CD1c-positive myeloid dendritic cell (primary cell): ENCODE results near the gene GARNL3.

Source experiments
- DNase-seq: peaks from one replicate; pipeline ENCODE4 v3.0.0-alpha.2; 2016; ENCODE audit errors: extremely low spot score

The GARNL3 gene

GRCh38 chr9:127264462-127265219 is at the start of gene GARNL3:
GARNL3 (plus strand) TSS chr9:127264774; CDS start chr9:127264878, 104 bp downstream.
- DNase-seq: no peak

- DNase-seq: no peak
Observed at GRCh38 chr9:127215268-127216209, 49.0 kb upstream of the GARNL3 start.

- no peak for DNase-seq
Observed at GRCh38 chr9:127216210-127216887, 48.2 kb upstream of the GARNL3 start.

- no peak for DNase-seq
Observed at GRCh38 chr9:127216888-127217217, 47.7 kb upstream of the GARNL3 start.

GRCh38 chr9:127218818-127219217 is 45.8 kb upstream of the GARNL3 start:
- DNase-seq: no peak

GRCh38 chr9:127219520-127219919 is 45.1 kb upstream of the GARNL3 start:
- peak; percentile 67 for DNase-seq

- no peak for DNase-seq
Observed at GRCh38 chr9:127221695-127222094, 42.9 kb upstream of the GARNL3 start.

- DNase-seq: no peak
Observed at GRCh38 chr9:127222388-127223095, 42.0 kb upstream of the GARNL3 start.

GRCh38 chr9:127223266-127223665 is 41.3 kb upstream of the GARNL3 start:
- no peak for DNase-seq

- DNase-seq: no peak
Observed at GRCh38 chr9:127223810-127224177, 40.8 kb upstream of the GARNL3 start.

- peak; percentile 89 for DNase-seq
Observed at GRCh38 chr9:127224178-127224882, 40.2 kb upstream of the GARNL3 start.

- peak; percentile 89 for DNase-seq
Observed at GRCh38 chr9:127224883-127225739, 39.5 kb upstream of the GARNL3 start.

GRCh38 chr9:127225801-127226625 is 38.6 kb upstream of the GARNL3 start:
- no peak for DNase-seq

GRCh38 chr9:127229691-127230417 is 34.7 kb upstream of the GARNL3 start:
- DNase-seq: no peak

- DNase-seq: no peak
Observed at GRCh38 chr9:127231666-127232065, 32.9 kb upstream of the GARNL3 start.

- no peak for DNase-seq
Observed at GRCh38 chr9:127232833-127233549, 31.6 kb upstream of the GARNL3 start.

GRCh38 chr9:127233550-127233949 is 31.0 kb upstream of the GARNL3 start:
- no peak for DNase-seq

GRCh38 chr9:127233989-127234388 is 30.6 kb upstream of the GARNL3 start:
- DNase-seq: no peak
